ENCODE data around the gene SNRPB.

SNRPB gene

GRCh38 chr20:2473516-2473915 is 2.9 kb upstream of the SNRPB start:
- DNase-seq: no peak

GRCh38 chr20:2469991-2470422 is 582 bp downstream of the SNRPB start:
- DNase-seq: peak; percentile 86

GRCh38 chr20:2468581-2469407 is 1.8 kb downstream of the SNRPB start:
- DNase-seq: no peak

GRCh38 chr20:2467412-2467811 is 3.2 kb downstream of the SNRPB start:
- DNase-seq: no peak

- DNase-seq: no peak
These were observed 5.5 kb downstream of the SNRPB start for GRCh38 chr20:2465100-2465499.

GRCh38 chr20:2463616-2464365 is 6.8 kb downstream of the SNRPB start:
- no peak for DNase-seq

GRCh38 chr20:2462484-2462883 is 8.1 kb downstream of the SNRPB start:
- no peak for DNase-seq

- DNase-seq: no peak
These were observed 9.7 kb downstream of the SNRPB start for GRCh38 chr20:2460752-2461424.

- DNase-seq: no peak
These were observed 10.4 kb downstream of the SNRPB start for GRCh38 chr20:2459981-2460751.

- no peak for DNase-seq
These were observed 11.6 kb downstream of the SNRPB start for GRCh38 chr20:2458919-2459499.

GRCh38 chr20:2455771-2456497 is 14.7 kb downstream of the SNRPB start:
- DNase-seq: no peak

GRCh38 chr20:2453792-2454191 is 16.8 kb downstream of the SNRPB start:
- no peak for DNase-seq

- DNase-seq: peak; percentile 84
These were observed 18.5 kb downstream of the SNRPB start for GRCh38 chr20:2451939-2452732.

- no peak for DNase-seq
These were observed 19.2 kb downstream of the SNRPB start for GRCh38 chr20:2451422-2451821.

GRCh38 chr20:2449386-2449785 is 21.2 kb downstream of the SNRPB start:
- DNase-seq: no peak

GRCh38 chr20:2446845-2447244 is 23.7 kb downstream of the SNRPB start:
- no peak for DNase-seq

- DNase-seq: no peak
These were observed 39.4 kb downstream of the SNRPB start for GRCh38 chr20:2431185-2431584.

- DNase-seq: no peak
These were observed 40.1 kb downstream of the SNRPB start for GRCh38 chr20:2430538-2430937.

- no peak for DNase-seq
These were observed 41.5 kb downstream of the SNRPB start for GRCh38 chr20:2429051-2429450.

GRCh38 chr20:2421247-2421646 is 49.3 kb downstream of the SNRPB start:
- no peak for DNase-seq

GRCh38 chr20:2420510-2420909 is 50.1 kb downstream of the SNRPB start:
- no peak for DNase-seq
